Osteoblast (primary cell): Measurements from ENCODE around the gene ASCC3. TPM values are rescaled to one million over a fixed set of nuclear protein-coding genes. Genes with fewer than 3 reads are reported as not detected.

Experiments used
- DNase-seq: peaks from one replicate; pipeline ENCODE4 v3.0.0; 2011; ENCODE audit warnings: low spot score, mixed read lengths; ENCODE audit not compliant: insufficient read length; ENCODE audit errors: missing footprints
- H2AFZ ChIP-seq: 2 replicates; pipeline ENCODE4 v1.6.0; 2011; ENCODE audit warnings: mild to moderate bottlenecking, low read length
- H3K27ac ChIP-seq: 2 replicates; pipeline ENCODE4 v1.5.1; 2011; ENCODE audit warnings: mild to moderate bottlenecking, low read depth, low read length, moderate library complexity
- H3K27me3 ChIP-seq: 2 replicates; pipeline ENCODE4 v1.6.0; 2012; ENCODE audit warnings: mild to moderate bottlenecking, control low read depth, inconsistent platforms, low read length, moderate library complexity; ENCODE audit not compliant: insufficient read depth
- H3K36me3 ChIP-seq: 2 replicates; pipeline ENCODE4 v1.5.1; 2011; ENCODE audit warnings: mild to moderate bottlenecking, low read length, control low read depth, moderate library complexity; ENCODE audit not compliant: insufficient read depth
- H3K4me1 ChIP-seq: 2 replicates; pipeline ENCODE4 v1.5.1; 2011; ENCODE audit warnings: mild to moderate bottlenecking, low read length, control low read depth, moderate library complexity; ENCODE audit not compliant: insufficient read depth
- H3K4me2 ChIP-seq: 2 replicates; pipeline ENCODE4 v1.6.0; 2011; ENCODE audit warnings: mild to moderate bottlenecking, low read length; ENCODE audit not compliant: insufficient read depth
- H3K4me3 ChIP-seq: fragments of 200-600 bp; sonication (generic); 3 replicates; pipeline ENCODE4 v1.5.1; 2012; ENCODE audit warnings: mild to moderate bottlenecking, low read length, inconsistent platforms; ENCODE audit not compliant: insufficient read depth
- H3K79me2 ChIP-seq: 2 replicates; pipeline ENCODE4 v1.6.0; 2012; ENCODE audit warnings: mild to moderate bottlenecking, low read length, control low read depth, inconsistent platforms; ENCODE audit not compliant: insufficient read depth
- H3K9me3 ChIP-seq: 2 replicates; pipeline ENCODE4 v1.5.1; 2011; ENCODE audit warnings: low read depth, low read length, control low read depth
- H4K20me1 ChIP-seq: 2 replicates; pipeline ENCODE4 v1.6.0; 2012; ENCODE audit warnings: mild to moderate bottlenecking, low read length, control low read depth; ENCODE audit not compliant: insufficient read depth
- total RNA-seq: library from RNA; depleted of rRNA; stranded (reverse); fragments of >200 nt; gene quantifications from 2 replicates; pipeline ENCODE4 v1.2.3, GENCODE V29; 2012
- TF ChIP-seq, protein P1 (sequence below): IDR thresholded peaks from 2 replicates; pipeline ENCODE4 v1.5.1; 2011; ENCODE audit warnings: mild to moderate bottlenecking, low read depth, low read length, moderate library complexity; ENCODE audit errors: extremely low read depth

Gene ASCC3
- total RNA-seq, 1 donor, result 68.8 TPM

DNA sequence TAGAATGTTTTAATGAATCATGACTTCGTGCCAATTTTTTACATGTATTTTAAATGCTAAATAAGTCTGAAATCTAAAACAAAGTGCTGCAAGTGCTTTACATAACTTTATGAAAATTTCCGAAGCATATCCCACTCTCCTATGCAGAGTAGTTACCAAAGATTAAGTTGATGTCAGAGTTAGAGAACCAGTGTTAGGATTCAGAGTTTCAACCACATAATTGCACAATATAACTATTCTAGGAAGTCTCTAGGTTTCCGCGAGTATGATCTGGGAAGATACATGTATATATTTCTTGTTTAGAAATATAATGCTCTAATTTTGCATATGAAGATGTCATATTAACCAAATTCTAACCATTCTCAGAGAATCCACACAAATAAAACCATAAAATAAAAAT is 74.8 kb downstream of the ASCC3 start:
- no peak overlapping the region for H3K4me2 ChIP-seq
- TF ChIP-seq, protein P1, sequence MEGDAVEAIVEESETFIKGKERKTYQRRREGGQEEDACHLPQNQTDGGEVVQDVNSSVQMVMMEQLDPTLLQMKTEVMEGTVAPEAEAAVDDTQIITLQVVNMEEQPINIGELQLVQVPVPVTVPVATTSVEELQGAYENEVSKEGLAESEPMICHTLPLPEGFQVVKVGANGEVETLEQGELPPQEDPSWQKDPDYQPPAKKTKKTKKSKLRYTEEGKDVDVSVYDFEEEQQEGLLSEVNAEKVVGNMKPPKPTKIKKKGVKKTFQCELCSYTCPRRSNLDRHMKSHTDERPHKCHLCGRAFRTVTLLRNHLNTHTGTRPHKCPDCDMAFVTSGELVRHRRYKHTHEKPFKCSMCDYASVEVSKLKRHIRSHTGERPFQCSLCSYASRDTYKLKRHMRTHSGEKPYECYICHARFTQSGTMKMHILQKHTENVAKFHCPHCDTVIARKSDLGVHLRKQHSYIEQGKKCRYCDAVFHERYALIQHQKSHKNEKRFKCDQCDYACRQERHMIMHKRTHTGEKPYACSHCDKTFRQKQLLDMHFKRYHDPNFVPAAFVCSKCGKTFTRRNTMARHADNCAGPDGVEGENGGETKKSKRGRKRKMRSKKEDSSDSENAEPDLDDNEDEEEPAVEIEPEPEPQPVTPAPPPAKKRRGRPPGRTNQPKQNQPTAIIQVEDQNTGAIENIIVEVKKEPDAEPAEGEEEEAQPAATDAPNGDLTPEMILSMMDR, result no peak
- peaks cover 3% of the 10 kb centered on the region for H3K36me3 ChIP-seq
- no peak overlapping the region for H3K4me3 ChIP-seq
- no peaks in the 10 kb centered on the region for H3K27me3 ChIP-seq
- H3K79me2 ChIP-seq, result peaks cover 53% of the 10 kb centered on the region
- peaks cover 10% of the 10 kb centered on the region for H3K4me1 ChIP-seq
- peaks cover 8% of the 10 kb centered on the region for H4K20me1 ChIP-seq
- no peaks in the 10 kb centered on the region for H3K9me3 ChIP-seq
- no peak overlapping the region for H2AFZ ChIP-seq
- H3K27ac ChIP-seq, result no peak overlapping the region
- no peak for DNase-seq

DNA sequence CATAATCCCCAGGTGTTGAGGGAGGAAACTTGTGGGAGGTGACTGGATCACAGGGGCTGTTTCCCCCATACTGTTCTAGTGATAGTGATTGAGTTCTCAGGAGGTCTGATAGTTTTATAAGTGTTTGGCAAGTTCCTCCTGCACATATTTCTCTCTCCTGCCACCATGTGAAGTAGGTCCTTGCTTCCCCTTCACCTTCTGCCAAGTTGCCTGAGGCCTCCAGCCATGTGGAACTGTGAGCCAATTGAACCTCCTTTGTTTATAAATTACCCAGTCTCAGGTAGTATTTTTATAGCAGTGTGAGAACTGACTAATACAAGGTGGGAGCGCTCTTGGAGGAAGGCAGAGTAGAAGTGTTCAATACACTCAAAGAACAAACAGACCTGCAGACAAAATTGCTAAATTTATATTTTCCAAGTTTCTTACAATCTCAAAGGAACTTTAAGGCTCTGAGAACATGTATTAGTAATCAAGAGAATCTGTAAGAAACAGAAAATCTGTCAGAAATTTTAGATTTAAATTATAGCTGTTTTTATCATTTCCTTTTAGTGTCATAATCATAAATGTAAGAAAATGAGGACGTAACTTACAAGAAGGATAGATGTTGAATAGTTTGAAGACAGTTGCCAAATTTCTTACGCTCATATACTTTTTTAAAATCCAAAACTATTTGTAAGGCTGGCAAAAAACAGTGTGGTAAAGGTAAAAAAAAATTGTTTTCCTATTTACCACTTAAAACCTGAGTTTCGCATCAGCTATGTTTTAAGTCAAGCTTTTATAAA is 77.7 kb downstream of the ASCC3 start:
- TF ChIP-seq, protein P1, result no peak
- peaks cover 3% of the 10 kb centered on the region for H3K36me3 ChIP-seq
- H3K9me3 ChIP-seq, result no peaks in the 10 kb centered on the region
- no peaks in the 10 kb centered on the region for H4K20me1 ChIP-seq
- DNase-seq, result no peak
- no peak overlapping the region for H3K4me3 ChIP-seq
- no peaks in the 10 kb centered on the region for H3K27me3 ChIP-seq
- no peak overlapping the region for H2AFZ ChIP-seq
- H3K79me2 ChIP-seq, result peaks cover 40% of the 10 kb centered on the region
- H3K4me1 ChIP-seq, result no peaks in the 10 kb centered on the region
- H3K27ac ChIP-seq, result no peak overlapping the region
- H3K4me2 ChIP-seq, result no peak overlapping the region

DNA sequence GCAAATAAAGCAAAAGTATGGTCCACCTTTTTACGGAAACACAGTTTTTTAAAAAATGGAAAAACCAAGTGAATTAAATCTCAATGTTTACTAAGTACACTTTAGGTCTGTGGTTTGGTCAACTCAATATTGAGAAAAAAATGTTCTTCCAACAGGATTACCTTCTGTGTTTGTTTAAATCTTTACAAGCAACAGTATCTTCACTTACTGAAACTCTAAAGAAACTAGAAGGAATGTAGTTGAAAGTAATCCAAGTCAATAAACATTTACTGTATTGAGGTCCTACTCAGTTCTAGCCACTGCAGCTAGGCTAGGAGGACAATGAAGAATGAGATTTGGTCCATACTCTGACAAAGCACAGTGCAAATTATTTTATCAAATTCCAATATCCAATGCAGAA is 80.1 kb downstream of the ASCC3 start:
- Histone ChIP-seq H4K20me1 (no peaks in the 10 kb centered on the region), H3K36me3 (peaks cover 3% of the 10 kb centered on the region), H3K27ac (no peak overlapping the region), H3K79me2 (peaks cover 29% of the 10 kb centered on the region), H3K4me2 (no peak overlapping the region), H3K4me1 (no peaks in the 10 kb centered on the region), H3K27me3 (no peaks in the 10 kb centered on the region), H2AFZ (no peak overlapping the region), H3K9me3 (no peaks in the 10 kb centered on the region), H3K4me3 (no peak overlapping the region)
- TF ChIP-seq, protein P1, result no peak
- no peak for DNase-seq

DNA sequence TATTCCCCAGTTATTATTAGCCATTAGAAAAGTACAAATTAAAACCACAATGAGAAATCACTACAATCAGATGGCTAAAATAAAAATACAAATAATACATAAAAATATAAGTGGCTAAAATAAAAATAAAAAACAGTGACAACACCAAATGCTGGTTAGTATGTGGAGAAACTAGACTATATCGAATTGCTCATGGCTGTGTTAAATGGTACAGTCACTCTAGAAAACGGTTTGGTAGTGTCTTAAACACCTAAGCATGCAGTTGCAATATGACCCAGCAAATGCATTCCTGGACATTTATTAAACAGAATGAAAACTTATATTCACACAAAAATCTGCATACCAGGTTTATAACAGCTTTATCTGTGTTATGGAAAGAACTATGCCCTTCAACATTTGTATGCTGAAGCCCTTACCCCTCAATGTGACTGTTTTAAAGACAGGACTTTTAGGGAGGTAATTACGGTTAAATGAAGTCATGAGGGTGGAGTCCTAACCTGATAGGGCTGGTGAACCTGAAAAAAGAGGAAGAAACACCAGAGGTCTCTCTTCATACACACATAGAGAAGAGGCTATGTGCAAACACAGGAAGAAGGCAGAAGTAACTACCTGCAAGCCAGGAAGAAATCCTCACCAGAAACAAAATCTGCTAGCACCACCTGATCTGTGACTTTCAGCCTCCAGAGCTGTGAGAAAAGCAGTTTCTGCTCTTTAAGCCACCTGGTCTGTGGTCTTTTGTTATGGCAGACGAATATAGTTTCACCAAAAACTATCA is 84.9 kb downstream of the ASCC3 start:
- Histone ChIP-seq H3K4me2 (no peak overlapping the region), H3K4me3 (no peak overlapping the region), H3K27ac (no peak overlapping the region), H3K36me3 (no peaks in the 10 kb centered on the region), H3K79me2 (peaks cover 2% of the 10 kb centered on the region), H3K27me3 (no peaks in the 10 kb centered on the region), H3K9me3 (no peaks in the 10 kb centered on the region), H3K4me1 (no peaks in the 10 kb centered on the region), H4K20me1 (no peaks in the 10 kb centered on the region), H2AFZ (no peak overlapping the region)
- TF ChIP-seq, protein P1, result no peak
- DNase-seq, result peak; percentile 49
